ENCODE data around the gene MTHFSD.
"Not testable (repeated sequence)": the region's sequence is repeated elsewhere in the genome, so short reads cannot be mapped to it uniquely, and the experiment has no call there.

Gene MTHFSD, protein sequence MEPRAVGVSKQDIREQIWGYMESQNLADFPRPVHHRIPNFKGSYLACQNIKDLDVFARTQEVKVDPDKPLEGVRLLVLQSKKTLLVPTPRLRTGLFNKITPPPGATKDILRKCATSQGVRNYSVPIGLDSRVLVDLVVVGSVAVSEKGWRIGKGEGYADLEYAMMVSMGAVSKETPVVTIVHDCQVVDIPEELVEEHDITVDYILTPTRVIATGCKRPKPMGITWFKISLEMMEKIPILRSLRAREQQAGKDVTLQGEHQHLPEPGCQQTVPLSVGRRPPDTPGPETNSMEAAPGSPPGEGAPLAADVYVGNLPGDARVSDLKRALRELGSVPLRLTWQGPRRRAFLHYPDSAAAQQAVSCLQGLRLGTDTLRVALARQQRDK

DNA sequence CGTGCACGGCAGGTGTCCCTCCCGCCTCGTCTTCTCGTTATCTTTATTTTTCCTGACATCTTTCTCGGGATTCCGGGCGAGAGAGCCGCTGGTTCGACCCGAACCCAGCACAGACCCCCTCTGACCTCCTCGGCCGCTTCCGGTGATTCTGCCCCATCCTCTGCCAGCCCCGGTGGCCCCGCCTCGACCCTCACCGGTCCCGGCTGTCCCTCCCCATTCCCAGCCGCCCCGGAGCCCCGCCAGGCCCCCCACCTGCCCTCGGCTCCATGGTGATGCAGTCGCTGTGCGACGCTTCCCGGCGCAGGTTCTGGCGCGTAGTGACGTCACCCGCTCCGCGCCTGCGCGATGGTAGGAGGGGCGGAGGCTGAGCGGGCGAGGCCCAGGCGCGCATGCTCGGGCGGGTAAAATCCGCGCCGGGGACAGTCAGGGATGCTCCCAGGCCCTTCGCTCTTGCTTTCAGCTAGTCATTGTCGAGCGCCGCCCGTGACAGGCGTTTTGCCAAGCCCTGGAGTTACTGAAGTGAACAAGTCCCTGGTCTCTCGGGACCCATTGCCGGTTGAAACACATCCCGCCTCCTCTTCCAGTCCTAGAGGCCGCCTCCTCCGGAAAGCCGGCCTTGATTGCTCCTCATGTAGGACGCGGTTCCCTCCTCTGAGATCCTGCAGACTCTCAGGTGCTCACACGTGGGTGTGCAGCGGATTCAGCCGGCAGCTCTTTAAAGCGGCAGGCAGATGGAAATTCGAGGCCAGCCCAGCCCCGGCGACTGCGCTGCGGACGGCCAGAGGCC lies at the start of gene MTHFSD:
Gene MTHFSD, minus strand, starts transcription at position 319 of the 787 bp plus-strand sequence. Its CDS starts 51 bp downstream, at position 268.
- DNase-seq (ENCODE audit: low spot score): peak; percentile 94

DNA sequence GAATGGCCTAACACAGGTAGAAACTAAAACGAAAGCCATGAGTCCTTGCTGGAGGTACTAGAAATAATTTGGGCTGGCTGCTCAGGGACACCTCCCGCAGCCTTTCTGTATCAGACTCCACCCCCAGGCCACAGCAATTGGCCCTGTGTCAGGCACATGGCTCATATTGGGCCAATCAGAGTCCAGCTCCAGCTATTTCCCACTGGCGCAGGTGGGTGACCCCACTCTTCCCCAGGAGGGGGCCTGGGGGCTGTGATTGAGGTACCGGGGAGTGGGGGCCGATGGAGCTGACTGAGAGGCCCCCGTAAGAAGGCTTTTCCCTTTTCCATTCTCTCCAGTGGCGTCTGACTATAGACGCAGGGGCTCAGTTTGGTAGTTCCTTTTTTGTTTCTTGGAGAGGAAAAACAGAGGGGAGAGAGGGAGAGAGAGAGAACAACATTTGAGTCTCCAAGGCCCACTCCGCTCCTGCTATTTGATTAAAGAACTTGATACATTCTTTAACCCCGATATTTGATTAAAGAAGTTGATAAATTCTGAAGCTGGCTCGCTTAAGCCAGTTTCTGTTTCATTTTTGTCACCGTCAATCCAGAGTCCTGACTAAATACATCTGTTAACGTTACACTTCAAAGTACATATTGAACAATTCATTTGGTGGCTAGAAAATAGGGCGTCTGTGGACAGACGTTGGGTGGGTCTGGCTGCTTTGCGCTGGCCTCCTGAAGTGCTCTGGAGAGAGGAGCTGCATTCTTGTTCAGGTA lies 49.6 kb upstream of the MTHFSD start:
- DNase-seq (ENCODE audit: low spot score): peak; percentile 46

DNA sequence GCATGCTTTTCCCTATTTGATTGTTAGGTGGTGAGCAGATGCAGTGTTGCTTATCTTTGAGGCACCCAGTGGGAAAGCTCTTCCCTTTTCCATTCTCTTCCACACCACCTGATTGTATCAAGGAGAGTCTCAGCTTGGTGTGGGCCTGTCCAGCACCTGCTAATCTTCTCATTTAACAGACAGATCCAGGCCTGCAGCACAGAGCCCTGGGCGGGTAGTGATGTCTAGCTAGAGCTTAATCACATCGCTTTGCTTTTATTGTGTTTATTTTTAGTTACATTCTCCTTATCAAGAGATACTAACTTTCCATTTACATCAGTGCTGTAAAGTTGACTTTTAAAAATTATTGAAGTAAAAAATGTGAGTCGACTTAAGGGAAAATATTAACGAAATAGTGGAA lies 47.5 kb upstream of the MTHFSD start:
- DNase-seq (ENCODE audit: low spot score): no peak

DNA sequence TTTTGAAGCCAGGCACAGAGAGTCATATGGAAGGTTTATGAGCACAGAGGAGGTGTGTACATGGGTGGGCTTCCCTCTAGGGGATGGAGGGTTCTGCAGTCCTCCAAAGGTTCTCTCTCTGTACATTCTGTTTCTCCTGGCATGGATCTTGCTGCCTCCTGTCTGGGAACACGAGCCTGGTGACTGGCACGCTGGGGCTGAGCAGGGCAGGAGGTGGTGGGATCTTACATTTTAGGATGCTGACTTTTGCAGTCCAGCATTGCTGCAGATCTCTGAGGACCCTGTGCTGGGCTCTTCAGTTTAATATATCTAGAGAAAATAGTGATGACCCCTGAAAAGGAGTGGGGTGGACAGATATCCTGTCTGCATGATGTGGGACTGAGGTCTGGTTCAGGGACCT lies 46.3 kb upstream of the MTHFSD start:
- no peak for DNase-seq (ENCODE audit: low spot score)

DNA sequence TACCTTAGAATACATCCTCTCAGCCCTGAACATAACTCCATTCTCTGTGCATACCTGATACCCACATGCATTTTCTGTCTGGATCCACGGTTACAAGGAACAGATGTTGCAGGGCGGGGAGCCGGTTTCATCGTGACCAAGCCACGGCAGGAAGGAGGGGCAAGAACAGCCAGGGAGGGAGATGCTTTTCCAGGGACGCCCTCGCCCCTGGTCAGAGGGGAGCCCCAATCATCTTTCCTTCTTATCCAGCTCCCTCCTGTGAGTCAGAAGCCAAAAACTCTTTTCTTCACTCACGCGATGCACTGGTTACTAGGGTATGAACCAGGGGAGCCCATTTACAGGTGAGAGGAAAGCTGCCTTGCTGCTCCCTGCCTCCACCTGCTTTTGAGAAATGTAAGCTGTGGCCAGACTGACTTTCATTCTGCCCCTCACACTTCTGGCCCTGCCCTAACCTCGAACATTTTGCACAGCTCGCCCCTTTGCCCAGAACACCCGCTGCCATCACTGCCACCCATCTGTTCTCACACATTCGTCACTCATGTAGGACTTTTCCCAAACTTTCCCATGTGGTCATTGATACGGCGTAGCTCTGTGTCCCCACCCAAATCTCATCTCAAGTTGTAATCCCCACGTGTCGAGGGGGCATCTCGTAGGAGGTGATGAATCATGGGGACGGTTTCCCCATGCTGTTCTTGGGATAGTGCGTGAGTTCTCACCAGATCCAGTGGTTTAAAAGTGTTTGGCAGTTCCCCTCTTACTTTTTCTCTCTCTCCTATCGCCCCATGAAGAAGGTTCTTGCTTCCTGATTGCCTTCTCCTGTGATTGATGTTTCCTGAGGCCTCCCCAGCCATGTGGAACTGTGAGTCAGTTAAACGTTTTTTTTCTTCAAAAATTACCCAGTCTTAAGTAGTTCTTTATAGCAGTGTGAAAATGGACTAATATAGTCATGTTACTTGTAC lies 43.9 kb upstream of the MTHFSD start:
- no peak for DNase-seq (ENCODE audit: low spot score)

DNA sequence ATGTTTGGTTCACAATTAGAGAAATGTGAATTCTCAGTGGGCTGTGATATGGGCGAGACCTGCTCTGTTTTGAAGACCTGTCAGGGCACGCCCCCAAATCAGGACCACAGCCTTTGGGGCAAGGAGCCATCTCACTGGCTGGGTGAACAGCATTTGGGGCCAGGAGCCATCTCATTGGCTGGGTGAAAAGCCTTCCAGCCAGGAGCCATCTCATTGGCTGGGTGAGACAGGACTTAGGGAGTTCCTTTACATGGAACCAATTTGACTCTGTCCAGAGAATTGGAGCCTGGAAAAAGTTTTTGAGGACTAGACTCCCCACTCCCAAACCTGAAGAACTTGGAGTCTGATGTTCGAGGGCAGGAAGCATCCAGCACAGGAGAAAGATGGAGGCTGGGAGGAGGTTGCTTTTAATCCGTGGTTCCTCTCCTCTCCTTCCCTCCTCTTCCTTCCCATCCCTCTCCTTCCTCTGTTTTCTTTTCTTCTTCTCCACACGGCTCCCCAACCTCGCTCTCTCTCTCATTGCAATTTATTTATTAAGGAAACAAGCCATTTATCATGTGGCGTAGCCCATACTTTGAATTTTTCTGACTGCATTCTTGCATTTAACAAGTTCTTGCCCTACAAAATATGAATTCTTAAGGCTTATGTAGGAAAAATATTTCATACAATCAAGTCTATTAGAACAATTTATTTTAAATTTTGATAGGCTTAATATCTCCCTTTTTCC lies 43.0 kb upstream of the MTHFSD start:
- DNase-seq (ENCODE audit: low spot score): peak; percentile 61

DNA sequence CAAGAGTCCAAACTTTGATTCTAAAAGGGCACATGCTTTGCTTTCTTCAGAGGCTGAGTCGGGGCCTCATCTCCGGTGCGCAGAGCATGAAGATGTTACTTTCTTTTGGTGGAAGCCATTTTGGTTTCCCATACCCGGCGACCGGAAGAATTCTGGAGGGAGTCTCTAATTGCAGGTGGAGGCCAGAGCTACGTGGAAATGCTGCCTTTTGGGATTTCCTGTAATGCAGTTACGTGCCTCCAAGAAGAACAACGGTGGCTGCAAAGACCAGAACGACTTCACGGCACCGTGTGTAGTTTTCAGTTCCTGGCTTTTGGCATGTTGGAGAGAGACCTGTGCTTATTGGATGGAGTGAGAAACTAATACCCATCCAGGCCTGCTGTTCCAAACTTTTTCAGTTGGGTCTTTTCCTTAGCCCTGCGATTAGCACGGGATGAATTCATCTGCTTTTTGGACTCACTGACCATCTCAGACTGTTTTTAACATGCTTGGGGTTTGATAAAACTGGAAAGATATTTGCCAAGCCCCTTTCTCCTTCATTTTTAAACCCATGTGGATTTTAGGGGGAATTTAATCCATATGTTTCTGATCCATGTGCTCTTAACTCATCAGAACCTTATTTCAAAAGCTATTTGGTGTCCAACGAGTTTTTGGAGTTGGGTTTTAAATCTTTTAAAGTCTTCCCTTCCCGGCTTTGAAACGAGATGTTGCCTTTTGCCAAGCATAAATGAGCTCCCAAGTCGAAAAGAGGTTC lies 42.3 kb upstream of the MTHFSD start:
- no peak for DNase-seq (ENCODE audit: low spot score)

DNA sequence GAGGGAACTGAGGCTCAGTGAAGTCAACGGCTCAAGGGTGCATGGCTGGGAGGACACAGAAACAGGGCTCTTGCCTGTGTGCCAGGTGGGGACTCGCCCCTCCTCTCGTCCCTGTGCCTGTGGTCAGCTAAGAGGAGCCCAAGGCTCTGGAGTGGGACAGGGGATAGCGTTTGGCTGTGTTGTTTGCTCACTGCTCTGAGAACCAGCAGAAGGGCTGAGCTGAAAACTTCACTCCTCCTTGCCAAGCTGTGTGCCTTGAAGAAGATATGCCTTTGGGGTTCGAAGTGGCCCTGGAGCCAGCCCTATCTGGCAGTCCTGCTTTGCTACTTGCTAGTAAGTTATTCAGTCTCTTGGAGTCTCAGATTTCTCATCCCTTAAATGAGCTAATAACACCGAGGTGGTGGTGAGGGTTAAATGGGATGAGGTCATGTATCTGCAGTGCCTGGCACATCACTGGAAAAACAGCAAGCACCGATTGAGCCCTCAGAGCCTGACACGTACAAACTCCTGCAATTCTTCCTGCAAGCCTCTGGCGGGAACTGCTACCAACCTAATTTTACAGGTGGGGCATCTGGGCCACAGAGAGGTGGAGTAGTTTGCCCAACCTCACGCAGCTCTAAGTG lies 41.1 kb upstream of the MTHFSD start:
- DNase-seq (ENCODE audit: low spot score): no peak

DNA sequence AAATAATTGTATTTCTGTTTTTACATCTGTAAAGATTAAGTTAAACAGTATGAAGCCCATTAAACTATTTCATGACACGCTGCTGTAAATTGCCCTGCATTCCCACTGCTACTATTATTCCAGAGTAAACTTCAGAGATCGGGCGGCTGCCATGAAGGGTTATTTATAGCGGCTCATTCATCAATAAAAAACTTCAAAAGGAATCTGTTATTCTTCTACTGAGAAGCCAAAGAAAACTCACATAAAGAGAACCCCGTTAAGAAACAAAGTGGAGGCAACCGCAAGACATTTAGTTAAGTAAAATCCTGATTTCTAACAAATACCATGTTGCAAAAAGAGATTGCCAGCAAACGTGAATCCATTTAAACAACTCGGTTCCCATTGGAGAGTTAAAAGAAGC lies 39.7 kb upstream of the MTHFSD start:
- no peak for DNase-seq (ENCODE audit: low spot score)

DNA sequence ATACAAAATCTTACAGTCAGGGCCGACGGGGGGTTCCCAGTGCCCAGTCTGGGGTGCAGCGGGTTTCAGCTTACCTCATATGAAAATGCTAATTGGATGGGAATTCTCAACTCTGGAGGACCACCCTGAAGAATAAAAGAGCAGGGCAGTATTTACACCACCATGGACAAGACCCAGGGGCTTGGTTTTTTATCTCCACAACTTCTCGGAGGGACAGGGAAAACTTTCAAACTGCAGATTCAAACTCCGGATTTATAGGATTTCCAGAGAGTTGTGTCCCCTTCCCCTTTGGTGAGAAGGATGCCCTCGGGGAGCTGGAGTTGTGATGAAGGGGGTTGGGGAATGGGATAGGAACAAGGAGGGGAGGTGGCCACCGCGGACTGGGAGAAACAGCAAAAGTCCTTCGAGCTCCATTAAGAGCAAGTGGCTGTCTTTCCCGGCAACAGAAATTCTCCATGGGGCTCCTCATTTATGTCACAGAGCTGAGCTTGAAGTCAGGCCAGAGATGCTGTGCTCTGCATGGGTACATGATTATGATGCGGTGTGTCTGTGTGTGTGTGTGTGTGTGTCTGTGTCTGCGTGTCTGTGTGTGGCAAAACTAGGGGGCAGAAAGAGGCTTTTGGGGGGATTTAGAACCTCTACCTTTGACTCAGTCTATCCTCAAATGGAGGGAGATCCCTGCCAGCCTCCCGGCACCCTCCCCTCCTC lies 39.0 kb upstream of the MTHFSD start:
- DNase-seq (ENCODE audit: low spot score): no peak

DNA sequence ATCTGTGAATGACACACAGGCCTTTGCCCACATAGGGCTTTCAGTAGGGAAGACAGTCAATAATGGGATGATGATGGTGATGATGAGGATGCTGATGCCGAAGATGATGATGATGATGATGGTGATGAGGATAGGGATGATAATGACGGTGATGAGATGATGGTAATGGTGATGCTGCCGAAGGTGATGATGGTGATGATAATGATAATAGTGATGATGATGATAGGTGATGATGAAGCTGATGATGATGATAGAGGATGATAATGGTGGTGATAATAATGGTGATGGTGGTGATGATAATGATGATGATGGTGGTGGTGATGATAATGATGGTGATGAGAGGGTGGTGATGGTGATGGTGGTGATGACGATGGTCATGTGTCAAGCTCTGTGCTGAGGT lies 36.2 kb upstream of the MTHFSD start:
- DNase-seq (ENCODE audit: low spot score): no peak

DNA sequence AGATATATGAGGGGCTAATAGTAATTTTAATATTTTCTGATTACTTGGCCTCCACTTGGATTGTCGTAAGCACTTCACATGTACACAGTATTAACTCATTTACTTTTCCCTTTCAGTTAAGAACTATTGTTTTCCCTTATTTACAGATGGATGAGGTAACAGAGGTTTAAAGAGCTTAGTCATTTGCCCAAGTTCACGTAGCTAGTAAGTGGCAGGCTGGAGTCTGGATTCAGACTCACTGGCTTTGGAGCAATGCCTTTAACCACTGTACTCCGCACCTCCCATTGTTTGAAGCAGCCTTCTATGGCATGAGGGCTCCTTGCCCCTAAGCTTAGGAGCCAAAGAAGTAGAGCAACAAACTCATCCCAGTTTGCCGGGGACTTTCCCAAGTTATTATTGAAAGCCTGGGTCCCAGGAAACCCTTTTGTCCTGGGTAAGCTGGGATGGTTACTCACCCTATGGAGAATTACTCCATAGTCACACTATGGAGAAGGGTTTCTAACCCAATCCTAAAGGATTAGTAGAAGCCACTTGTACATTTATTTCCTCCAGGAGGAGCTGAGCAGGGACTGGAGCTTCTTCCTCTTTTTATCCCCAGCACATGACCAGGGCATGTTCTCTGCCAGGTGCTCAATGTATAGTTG lies 35.6 kb upstream of the MTHFSD start:
- no peak for DNase-seq (ENCODE audit: low spot score)

DNA sequence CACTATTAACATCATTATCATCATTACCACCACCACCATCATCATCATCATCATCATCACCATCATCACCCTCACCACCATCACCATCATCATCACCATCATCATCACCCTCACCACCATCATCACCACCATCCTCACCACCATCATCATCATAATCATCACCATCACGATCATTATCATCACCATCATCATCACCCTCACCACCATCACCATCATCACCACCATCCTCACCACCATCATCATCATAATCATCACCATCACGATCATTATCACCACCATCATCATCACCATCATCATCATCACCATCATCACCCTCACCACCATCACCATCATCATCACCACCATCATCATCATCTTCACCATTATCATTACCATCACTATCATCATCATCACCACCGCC lies 32.9 kb upstream of the MTHFSD start:
- not testable (repeated sequence) for DNase-seq (ENCODE audit: low spot score)

DNA sequence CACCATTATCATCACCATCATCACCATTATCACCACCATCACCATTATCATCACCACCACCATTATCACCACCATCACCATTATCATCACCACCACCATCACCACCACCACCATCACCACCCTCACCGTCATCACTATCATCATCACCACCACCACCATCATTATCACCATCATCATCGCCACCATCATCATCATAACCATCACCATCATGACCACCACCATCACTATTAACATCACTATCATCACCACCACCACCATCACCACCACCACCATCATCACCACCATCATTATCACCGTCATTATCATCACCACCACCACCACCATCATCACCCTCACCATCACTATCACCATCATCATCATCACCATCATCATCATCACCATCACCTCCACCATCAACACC lies 32.5 kb upstream of the MTHFSD start:
- no peak for DNase-seq (ENCODE audit: low spot score)

DNA sequence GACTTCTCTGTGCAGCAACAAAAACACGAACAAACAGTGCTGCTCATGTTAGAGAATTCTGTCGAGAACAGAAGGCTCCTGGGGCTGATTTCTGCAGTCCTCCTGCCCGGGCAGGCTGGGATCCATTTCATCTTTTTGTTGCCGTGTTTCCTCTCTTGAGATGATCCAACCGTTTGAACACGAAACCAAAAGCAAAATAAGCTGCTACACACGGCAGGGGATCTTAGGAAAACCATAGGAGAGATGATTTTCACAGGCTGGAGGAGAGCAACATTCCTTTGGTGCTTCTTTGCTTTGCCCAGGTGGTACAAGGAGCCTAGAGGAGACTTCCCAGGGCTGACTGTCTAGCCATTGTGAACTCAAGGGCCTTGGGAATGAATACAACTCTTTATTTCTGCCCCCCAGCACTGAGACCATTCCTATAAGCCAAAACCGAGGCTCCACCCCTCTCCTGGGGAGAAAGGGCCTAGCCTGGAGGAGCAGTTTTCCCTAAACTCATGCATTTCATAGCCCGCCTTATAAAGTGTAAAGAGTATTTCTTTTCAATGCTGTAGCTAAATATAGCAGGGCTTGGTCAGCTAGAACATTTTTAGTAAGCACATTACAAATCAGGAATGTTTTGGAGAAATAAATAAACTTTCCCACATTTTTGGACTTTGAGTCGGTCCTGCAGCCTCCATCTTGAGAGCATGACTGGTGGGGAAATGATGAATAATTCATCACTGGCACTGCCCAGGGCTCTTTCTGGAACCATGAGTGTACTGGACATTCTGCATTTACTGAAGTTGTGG lies 31.0 kb upstream of the MTHFSD start:
- no peak for DNase-seq (ENCODE audit: low spot score)

DNA sequence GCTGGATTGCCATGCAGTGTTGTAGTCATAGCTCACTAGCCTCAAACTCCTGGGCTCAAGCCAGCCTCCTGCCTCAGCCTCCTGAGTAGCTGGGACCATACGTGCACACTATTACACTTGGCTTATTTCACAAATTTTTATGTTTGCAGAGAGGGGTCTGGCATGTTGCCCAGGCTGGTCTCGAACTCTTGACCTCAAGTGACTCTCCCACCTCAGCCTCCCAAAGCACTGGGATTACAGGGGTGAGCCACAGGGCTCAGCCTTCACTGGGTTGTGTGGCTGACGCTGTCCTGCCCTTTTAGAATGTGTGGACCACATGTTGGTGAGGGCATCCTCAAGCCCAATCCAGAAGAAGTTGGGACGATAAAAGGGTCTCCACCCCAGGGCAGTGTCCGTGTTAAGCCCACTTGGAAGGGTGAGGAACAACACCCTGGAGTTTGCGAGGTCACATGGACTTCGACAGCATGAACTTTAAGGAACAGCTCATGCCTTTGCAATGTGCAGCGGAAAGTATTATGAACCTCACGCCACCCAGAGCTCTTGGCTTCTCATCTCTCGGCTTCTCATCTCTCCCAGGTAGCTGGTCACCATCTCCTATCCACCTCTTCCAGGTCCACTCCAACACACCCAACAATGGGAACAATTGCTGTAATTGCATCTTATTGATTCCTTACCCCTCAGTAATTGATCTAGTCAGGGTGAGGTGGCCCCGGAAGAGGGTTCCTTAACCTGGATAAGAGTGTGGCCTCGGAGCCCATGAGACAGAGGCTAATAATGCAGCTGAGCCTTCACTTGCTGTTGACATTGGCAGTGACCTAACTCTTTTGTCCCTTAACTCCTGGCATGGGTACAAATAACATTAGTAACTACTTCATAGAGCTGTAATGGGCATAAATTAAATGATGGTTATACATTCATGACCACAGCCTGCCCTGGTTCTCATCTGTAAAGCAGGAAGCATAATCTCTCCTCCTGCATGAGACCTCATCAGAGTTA lies 30.0 kb upstream of the MTHFSD start:
- no peak for DNase-seq (ENCODE audit: low spot score)

Data from NAMALWA (cell line).